Activated naive CD8-positive, alpha-beta T cell treated with anti-CD3 and anti-CD28 coated beads, Interleukin-2, amount 50 U/mL, for 16 hours (primary cell): ENCODE results near the gene RAB31.

ENCODE experiments used
- DNase-seq: peaks from one replicate; pipeline ENCODE4 v3.0.0-alpha.2; 2020; ENCODE audit warnings: low read depth, low spot score

RAB31 gene

DNA sequence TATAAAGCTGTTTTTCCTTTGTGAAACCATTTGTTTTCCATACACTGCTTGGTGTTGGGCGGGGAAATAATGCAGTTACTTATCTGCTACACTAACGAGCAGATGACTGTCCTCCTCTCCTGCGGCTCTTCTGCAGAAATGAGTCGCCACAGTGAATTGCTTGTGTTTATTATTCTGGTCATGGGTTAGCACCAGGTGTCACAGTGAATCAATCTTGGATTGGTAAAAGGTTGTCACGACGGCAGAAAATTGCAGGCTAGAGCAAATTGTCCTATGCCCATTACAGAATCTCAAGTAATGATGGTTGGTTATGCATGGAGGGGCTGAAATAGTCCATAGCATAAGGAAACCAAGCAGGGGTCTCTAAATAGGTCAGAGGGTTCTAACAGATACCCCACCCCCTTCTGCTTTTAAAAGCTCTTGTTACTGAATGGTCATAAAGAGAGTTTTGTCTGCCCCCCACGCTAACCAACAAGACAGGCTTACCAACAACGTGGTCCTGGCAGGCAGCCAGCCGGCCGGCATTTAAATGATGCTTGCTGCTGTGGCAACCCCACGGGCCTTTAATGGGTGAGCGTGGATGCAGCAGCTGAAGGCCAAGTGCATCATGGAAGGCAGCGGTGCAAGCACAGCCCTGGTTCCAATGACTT lies 29.5 kb downstream of the RAB31 start:
- DNase-seq, result no peak

GRCh38 chr18:9738266-9738969 lies 30.3 kb downstream of the RAB31 start:
- DNase-seq, result no peak

DNA sequence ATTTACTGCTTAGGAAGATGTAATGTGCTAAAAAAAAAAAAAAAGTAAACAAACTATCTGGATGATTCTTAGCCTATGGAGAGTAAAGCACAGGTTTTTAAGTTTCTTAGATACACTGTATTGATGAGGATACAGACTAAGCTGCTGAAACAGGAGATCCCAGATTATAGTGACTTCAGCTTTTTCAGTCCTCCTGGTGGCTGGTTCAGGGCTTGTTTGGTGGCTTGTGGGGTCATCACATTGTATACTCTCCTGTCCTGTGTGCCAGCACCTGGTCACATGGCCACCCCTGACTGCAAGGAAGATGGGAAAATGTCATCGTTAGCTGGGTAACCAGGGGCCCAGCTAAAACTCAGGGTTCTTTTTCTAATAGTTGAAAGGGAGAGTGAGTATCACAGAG lies 31.4 kb downstream of the RAB31 start:
- DNase-seq, result no peak

- DNase-seq, result no peak
Observed at GRCh38 chr18:9740071-9740470, 32.0 kb downstream of the RAB31 start.

DNA sequence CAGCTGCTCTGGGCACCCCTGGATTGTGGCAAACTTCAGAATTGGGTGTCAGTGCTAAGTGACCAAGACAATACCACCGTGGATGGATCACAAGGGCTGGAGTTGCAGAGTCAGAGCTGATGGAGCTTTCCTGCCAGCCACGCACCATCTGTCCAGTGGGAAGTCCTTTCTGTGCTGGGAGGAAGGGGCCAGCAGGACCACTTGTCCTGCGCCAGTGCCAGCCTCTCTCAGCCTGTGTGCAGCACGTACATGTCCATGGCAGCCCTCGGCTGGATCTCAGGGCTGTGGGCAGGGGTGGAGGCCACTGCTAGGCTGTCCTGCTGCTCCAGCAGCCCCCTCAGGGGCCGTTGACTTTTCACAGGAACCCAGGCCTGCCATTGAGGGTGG lies 33.3 kb downstream of the RAB31 start:
- DNase-seq, result no peak

DNA sequence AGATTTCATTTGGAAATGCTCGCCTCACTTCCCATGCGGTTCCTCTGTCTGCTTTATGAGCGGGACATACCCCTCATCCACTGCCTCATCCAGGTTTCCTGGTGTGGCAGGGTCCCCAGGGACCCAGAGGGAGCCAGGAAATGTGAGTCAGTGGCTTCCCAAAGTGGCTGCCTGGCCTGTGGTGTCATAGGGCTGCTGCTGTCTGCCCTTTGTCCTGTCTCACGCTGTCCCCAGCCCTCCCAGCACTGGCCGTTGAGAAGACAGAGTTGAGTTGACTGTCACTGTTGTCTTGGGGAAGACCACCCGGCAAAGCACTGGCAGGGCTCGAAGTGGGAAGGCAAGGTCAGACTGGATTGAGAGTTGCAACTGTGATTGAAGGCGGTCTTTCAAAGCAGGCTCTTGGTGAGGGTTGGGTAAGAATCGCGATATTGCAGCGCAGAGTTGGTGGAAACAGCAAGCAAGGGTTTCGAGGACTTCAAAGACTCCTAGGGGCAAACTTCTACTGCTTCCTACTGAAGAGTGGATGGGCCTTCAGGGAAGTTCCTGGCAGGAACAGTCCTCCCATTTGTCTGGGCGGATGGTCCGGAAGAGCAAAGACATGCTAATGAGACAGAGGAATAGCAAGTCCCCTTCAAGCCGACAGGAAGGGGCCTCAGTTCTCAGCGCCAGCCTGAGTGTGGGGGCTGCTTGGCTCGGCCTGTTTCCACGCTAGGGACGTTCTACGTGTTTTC lies 33.9 kb downstream of the RAB31 start:
- no peak for DNase-seq

DNA sequence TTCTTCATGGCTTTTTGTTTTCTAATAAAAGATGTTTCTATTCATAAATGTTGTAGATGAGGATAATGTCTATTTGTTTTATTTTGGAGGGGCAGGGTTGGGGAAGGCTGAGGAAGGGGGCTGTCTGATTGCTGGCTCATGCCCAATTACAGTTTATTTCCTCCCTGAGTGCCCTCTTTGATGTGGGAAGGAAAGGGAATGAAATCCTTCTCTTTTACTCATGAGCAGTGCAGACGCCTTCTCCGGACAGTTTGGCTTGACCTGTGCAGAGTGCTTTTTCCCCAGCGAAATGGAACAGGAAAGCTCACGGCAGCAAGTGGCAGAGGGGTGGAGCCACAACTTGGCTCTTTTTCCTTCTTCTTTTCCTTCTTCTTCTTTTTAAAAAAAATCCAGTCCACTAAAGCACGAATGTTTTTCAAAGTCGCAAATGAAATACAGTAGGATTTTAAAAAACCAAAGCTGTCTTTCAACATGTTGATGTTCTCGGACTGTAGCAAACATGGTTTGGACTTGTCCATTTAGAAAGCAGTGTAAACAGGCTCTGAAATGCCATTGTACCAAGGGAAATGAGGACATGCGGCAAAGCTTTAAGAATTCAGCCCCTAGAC lies 34.5 kb downstream of the RAB31 start:
- DNase-seq, result no peak

- no peak for DNase-seq
Observed at GRCh38 chr18:9743200-9744016, 35.3 kb downstream of the RAB31 start.

GRCh38 chr18:9746958-9747357 lies 38.9 kb downstream of the RAB31 start:
- DNase-seq, result no peak

- no peak for DNase-seq
Observed at GRCh38 chr18:9749611-9750010, 41.5 kb downstream of the RAB31 start.

- DNase-seq, result no peak
Observed at GRCh38 chr18:9750112-9750511, 42.0 kb downstream of the RAB31 start.

DNA sequence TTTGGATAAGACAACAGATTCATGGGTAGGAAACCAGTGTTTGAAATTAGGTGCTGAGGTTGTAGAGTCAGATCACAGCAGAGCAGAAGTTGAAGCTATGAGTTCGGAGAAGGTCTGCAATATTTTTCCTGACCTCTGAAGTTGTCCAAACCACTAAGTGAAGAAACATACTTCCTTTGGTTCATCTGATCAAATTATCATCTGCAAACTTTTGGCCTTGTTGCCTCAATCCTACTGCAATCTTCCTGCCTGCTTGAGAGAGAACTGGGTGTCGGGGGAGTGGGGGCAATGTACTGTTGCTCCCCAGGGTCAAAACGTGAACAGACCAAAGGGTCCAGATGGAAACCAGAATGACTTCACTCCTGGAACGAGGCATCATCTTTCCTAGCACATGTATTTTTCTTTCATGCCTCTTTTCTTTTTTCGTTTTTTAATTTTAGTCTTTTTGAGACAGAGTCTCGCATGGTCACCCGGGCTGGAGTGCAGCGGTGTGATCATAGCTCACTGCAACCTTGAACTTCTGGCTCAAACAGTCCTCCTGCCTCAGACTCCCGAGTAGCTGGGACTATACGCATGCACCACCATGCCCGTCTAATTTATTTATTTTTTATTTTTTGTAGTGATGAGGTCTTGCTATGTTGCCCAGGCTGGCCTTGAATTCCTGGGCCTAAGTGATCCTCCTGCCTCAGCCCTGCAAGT lies 42.7 kb downstream of the RAB31 start:
- DNase-seq, result no peak

GRCh38 chr18:9751371-9752031 lies 43.4 kb downstream of the RAB31 start:
- no peak for DNase-seq

GRCh38 chr18:9753846-9754245 lies 45.7 kb downstream of the RAB31 start:
- DNase-seq, result no peak

- no peak for DNase-seq
Observed at GRCh38 chr18:9755110-9755509, 47.0 kb downstream of the RAB31 start.

DNA sequence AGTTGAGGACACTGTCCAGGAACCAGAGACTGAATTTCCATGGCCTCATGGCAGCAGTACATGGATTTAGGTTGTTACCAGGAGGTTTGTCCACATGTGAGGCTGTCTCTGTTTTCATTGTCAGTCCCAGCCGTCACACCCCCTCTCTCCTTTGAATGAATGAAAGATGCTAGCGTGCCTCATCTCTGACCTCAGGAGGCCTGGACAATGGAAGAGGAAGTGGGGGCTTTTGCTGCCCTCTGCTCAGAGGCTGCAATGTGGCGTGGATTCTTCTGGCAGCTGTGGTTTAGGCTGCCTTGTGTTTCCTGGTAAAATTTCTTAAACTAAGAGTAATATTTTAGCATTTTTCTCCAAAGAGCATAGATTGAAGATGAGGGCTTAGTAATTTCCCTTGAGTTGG lies 47.5 kb downstream of the RAB31 start:
- DNase-seq, result no peak

- no peak for DNase-seq
Observed at GRCh38 chr18:9756271-9756932, 48.3 kb downstream of the RAB31 start.

- no peak for DNase-seq
Observed at GRCh38 chr18:9756933-9757470, 48.9 kb downstream of the RAB31 start.

DNA sequence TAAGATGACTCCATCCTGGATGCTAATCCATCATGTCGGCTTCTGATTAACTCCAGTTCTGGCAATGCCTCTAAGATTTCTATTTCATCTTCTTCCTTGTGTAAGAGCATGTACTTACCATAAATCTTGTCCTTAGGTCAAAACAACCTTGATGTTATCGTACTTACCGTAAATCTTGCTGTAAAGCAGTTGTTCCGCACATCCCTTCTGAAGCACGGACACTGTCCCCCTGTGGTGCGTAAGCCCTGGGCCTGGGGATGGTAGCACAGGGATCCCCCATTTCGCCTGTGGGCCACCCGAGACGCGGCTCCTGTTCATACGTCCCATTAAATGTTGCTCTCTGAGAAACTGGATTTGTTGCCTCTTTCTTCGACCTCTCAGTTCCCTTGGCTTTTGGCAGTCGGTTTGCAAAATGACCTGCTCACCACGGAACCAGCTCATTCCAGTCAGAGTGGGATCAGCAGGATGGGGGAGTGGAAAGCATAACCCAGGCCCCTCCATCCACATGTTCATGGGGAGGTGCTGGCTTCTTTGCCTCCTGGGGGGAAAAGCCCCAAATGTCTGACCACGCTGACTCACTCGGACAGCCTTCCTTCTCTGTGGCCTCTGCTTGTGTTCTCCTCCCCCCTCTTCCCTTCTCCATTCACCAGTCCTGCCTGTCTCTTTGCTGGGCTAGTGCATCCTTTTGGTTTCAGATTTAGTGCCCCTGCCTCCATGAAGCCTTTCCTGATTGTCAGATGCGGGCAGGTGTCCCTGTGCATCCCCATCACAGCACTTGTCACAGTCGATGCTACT lies 49.9 kb downstream of the RAB31 start:
- DNase-seq, result no peak
